ENCODE results near the gene MUC5B.

Gene MUC5B

GRCh38 chr11:1177771-1178090 lies 45.1 kb upstream of the MUC5B start:
- no peak for TF ChIP-seq CTCF (IDR thresholded peaks at IDR 0.05; ENCODE audit: insufficient read depth, low read depth, low read length, missing control alignments)

GRCh38 chr11:1178201-1178885 lies 44.5 kb upstream of the MUC5B start:
- no peak for TF ChIP-seq CTCF (IDR thresholded peaks at IDR 0.05; ENCODE audit: insufficient read depth, low read depth, low read length, missing control alignments)
- H3K4me3 ChIP-seq (ENCODE audit: low read depth, low read length), result no peak overlapping the region
- no peak for DNase-seq (ENCODE audit: low read depth)

More at GRCh38 chr11:1177771-1178090, 45.1 kb upstream of the MUC5B start:
- no peak overlapping the region for H3K4me3 ChIP-seq (ENCODE audit: low read depth, low read length)
- DNase-seq (ENCODE audit: low read depth), result no peak

GRCh38 chr11:1178906-1179305 lies 44.0 kb upstream of the MUC5B start:
- no peak overlapping the region for H3K4me3 ChIP-seq (ENCODE audit: low read depth, low read length)
- DNase-seq (ENCODE audit: low read depth), result no peak
- no peak for TF ChIP-seq CTCF (IDR thresholded peaks at IDR 0.05; ENCODE audit: insufficient read depth, low read depth, low read length, missing control alignments)

GRCh38 chr11:1179641-1180040 lies 43.2 kb upstream of the MUC5B start:
- H3K4me3 ChIP-seq (ENCODE audit: low read depth, low read length), result no peak overlapping the region
- no peak for TF ChIP-seq CTCF (IDR thresholded peaks at IDR 0.05; ENCODE audit: insufficient read depth, low read depth, low read length, missing control alignments)
- no peak for DNase-seq (ENCODE audit: low read depth)

- TF ChIP-seq CTCF (IDR thresholded peaks at IDR 0.05; ENCODE audit: insufficient read depth, low read depth, low read length, missing control alignments), result no peak
- DNase-seq (ENCODE audit: low read depth), result no peak
These were observed 42.7 kb upstream of the MUC5B start for GRCh38 chr11:1180171-1180570.

GRCh38 chr11:1180947-1181391 lies 41.9 kb upstream of the MUC5B start:
- no peak for TF ChIP-seq CTCF (IDR thresholded peaks at IDR 0.05; ENCODE audit: insufficient read depth, low read depth, low read length, missing control alignments)
- no peak overlapping the region for H3K4me3 ChIP-seq (ENCODE audit: low read depth, low read length)
- DNase-seq (ENCODE audit: low read depth), result no peak

More at GRCh38 chr11:1180171-1180570, 42.7 kb upstream of the MUC5B start:
- H3K4me3 ChIP-seq (ENCODE audit: low read depth, low read length), result no peak overlapping the region

- H3K4me3 ChIP-seq (ENCODE audit: low read depth, low read length), result no peak overlapping the region
- no peak for DNase-seq (ENCODE audit: low read depth)
- TF ChIP-seq CTCF (IDR thresholded peaks at IDR 0.05; ENCODE audit: insufficient read depth, low read depth, low read length, missing control alignments), result no peak
These were observed 41.4 kb upstream of the MUC5B start for GRCh38 chr11:1181420-1181819.

All from GM12865 (cell line).